HL-60 (cell line): ENCODE results near the gene ATP6AP2.
"Not testable (repeated sequence)": the region's sequence is repeated elsewhere in the genome, so short reads cannot be mapped to it uniquely, and the experiment has no call there.

ENCODE experiments used
- CTCF ChIP-seq: IDR thresholded peaks from one replicate; pipeline ENCODE4 v1.5.1; 2011; ENCODE audit warnings: low read length, control low read depth, inconsistent platforms; ENCODE audit not compliant: insufficient read depth
- SPI1 ChIP-seq: IDR thresholded peaks from 2 replicates; pipeline ENCODE4 v1.6.1; 2012; ENCODE audit warnings: low read depth, mild to moderate bottlenecking, borderline replicate concordance

- TF ChIP-seq CTCF, SPI1: not testable (repeated sequence)
Measured at GRCh38 chrX:40587623-40588022, 6.9 kb downstream of the ATP6AP2 start.
